GM21576 (cell line): ENCODE measurements around the gene MAMLD1.

Source experiments
- ATAC-seq: cut with Tn5 transposase; IDR thresholded peaks from one replicate; pipeline ENCODE4 v1.9.1; 2021; ENCODE audit warnings: mild to moderate bottlenecking, moderate library complexity; ENCODE audit not compliant: unreplicated experiment

MAMLD1 gene

GRCh38 chrX:150487369-150488094 lies 124.4 kb downstream of the MAMLD1 start:
- ATAC-seq, result no peak

GRCh38 chrX:150489359-150490015 lies 126.4 kb downstream of the MAMLD1 start:
- no peak for ATAC-seq

- ATAC-seq, result no peak
Measured at GRCh38 chrX:150495496-150495895, 132.4 kb downstream of the MAMLD1 start.

- ATAC-seq, result no peak
Measured at GRCh38 chrX:150499240-150499639, 136.1 kb downstream of the MAMLD1 start.

GRCh38 chrX:150502091-150502490 lies 139.0 kb downstream of the MAMLD1 start:
- no peak for ATAC-seq

- no peak for ATAC-seq
Measured at GRCh38 chrX:150502979-150503897, 140.1 kb downstream of the MAMLD1 start.

GRCh38 chrX:150503898-150504219 lies 140.7 kb downstream of the MAMLD1 start:
- no peak for ATAC-seq

GRCh38 chrX:150504397-150505182 lies 141.5 kb downstream of the MAMLD1 start:
- ATAC-seq, result no peak

- no peak for ATAC-seq
Measured at GRCh38 chrX:150506020-150506419, 142.9 kb downstream of the MAMLD1 start.

- ATAC-seq, result no peak
Measured at GRCh38 chrX:150506486-150506885, 143.4 kb downstream of the MAMLD1 start.

- ATAC-seq, result no peak
Measured at GRCh38 chrX:150507251-150507856, 144.2 kb downstream of the MAMLD1 start.

GRCh38 chrX:150508018-150508417 lies 144.9 kb downstream of the MAMLD1 start:
- no peak for ATAC-seq

GRCh38 chrX:150508451-150509367 lies 145.6 kb downstream of the MAMLD1 start:
- no peak for ATAC-seq

GRCh38 chrX:150509703-150510102 lies 146.6 kb downstream of the MAMLD1 start:
- ATAC-seq, result no peak

- no peak for ATAC-seq
Measured at GRCh38 chrX:150512461-150512901, 149.4 kb downstream of the MAMLD1 start.

- no peak for ATAC-seq
Measured at GRCh38 chrX:150513544-150513943, 150.4 kb downstream of the MAMLD1 start.

- no peak for ATAC-seq
Measured at GRCh38 chrX:150514462-150514861, 151.3 kb downstream of the MAMLD1 start.

GRCh38 chrX:150515801-150516200 lies 152.7 kb downstream of the MAMLD1 start:
- no peak for ATAC-seq

- ATAC-seq, result no peak
Measured at GRCh38 chrX:150517303-150517910, 154.3 kb downstream of the MAMLD1 start.
